AG04450 (cell line): Measurements from ENCODE around the gene HOXD4. TPM values are rescaled to one million over a fixed set of nuclear protein-coding genes. Genes with fewer than 3 reads are reported as not detected.

Experiments
- CTCF ChIA-PET: fragments of 300-600, 350-600 bp; formaldehyde crosslinking; extraction: SDS; loops from one replicate; lab custom pipeline; 2022; ENCODE audit warnings: antibody characterized with exemption, inconsistent platforms; lab: Charles Lee
- POLR2A ChIA-PET: fragments of 350-600 bp; formaldehyde crosslinking; extraction: SDS; loops from one replicate; lab custom pipeline; 2021; ENCODE audit warnings: antibody characterized with exemption, inconsistent platforms; lab: Yijun Ruan, JAX
- DNase-seq: peaks from one replicate; pipeline ENCODE4 v3.0.0-alpha.2; 2011; ENCODE audit warnings: low read depth, low spot score
- H3K27ac ChIP-seq: one replicate; pipeline ENCODE4 v1.5.1; 2012; ENCODE audit warnings: low read depth, low read length, control low read depth
- H3K27me3 ChIP-seq: one replicate; pipeline ENCODE4 v1.6.0; 2012; ENCODE audit warnings: low read length; ENCODE audit not compliant: control insufficient read depth, insufficient read depth
- H3K4me3 ChIP-seq: 2 replicates; pipeline ENCODE4 v1.5.1; 2011; ENCODE audit warnings: mild to moderate bottlenecking, low read depth, low read length, control low read depth
- H3K9me3 ChIP-seq: 2 replicates; pipeline ENCODE4 v1.5.1; 2012; ENCODE audit warnings: low read length; ENCODE audit not compliant: control insufficient read depth, insufficient read depth
- CTCF ChIP-seq: IDR thresholded peaks from 2 replicates; pipeline ENCODE4 v1.5.1; 2011; ENCODE audit warnings: low read depth, low read length, control low read depth, inconsistent platforms
- polyA plus RNA-seq: library from polyadenylated mRNA; depleted of rRNA; stranded (reverse); fragments of >200 nt; gene quantifications from 2 replicates; pipeline ENCODE4 v1.2.3, GENCODE V29; 2011

Gene HOXD4
- polyA plus RNA-seq, 1 experiment, result not detected

DNA sequence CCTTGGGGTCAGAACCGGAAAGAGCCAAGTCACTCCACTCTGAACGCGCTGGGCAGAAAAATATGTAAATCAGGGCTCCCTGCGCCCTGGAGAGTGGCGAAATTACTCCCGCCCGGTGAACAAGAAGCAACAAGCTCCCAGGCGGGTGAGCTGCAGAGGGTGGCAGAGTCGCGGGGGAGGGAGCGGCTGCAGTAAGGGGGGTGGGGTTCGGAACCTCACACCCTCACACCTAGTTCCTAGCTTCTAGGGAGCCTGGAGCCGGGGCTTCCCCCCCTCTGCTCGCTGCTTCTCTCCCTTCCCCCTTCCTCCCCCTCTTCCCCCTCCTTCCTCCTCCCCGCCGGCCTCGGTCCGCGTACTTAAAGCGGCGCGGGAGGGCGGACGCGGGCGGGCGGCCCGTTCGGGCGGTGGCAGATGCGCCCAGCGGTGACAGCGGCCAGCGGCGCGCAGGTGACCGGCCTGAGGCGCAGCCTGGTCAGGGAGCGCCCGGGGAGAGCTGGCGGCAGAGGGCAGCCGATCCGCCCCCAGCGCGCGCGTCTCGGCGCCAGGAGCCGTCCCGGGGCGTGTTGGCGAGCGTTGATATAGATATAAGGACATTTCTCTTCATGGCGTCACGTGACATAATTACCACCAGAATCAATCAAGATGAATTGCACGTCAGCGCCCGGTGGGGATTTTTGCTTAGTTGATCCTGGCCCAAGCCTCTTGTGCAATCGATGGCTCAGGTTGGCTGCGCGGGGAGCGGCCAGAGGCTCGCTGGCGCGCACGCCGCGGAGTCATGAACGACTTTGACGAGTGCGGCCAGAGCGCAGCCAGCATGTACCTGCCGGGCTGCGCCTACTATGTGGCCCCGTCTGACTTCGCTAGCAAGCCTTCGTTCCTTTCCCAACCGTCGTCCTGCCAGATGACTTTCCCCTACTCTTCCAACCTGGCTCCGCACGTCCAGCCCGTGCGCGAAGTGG is 44.5 kb upstream of the HOXD4 start, which contains the start of gene HOXD11:
TSS of gene HOXD11 (plus strand) at position 700 of the 959 bp plus-strand sequence. CDS start at position 776, 76 bp downstream.
- DNase-seq, result no peak
- TF ChIP-seq CTCF, result no peak
- no peak within 1 kb of the TSS for H3K4me3 ChIP-seq
- ChIA-PET POLR2A (interaction anchor here (0.6 kb wide), 1 partner anchor 736 kb away, joined by 3 read pairs; no protein-coding TSS in a partner anchor), CTCF (no interaction called here)
- no peak within 1 kb of the TSS for H3K27ac ChIP-seq
- peaks cover 6% of the 10 kb centered on the region; the same call in 1 of the 2 replicates for H3K9me3 ChIP-seq
- peaks cover 86% of the 10 kb centered on the region for H3K27me3 ChIP-seq

DNA sequence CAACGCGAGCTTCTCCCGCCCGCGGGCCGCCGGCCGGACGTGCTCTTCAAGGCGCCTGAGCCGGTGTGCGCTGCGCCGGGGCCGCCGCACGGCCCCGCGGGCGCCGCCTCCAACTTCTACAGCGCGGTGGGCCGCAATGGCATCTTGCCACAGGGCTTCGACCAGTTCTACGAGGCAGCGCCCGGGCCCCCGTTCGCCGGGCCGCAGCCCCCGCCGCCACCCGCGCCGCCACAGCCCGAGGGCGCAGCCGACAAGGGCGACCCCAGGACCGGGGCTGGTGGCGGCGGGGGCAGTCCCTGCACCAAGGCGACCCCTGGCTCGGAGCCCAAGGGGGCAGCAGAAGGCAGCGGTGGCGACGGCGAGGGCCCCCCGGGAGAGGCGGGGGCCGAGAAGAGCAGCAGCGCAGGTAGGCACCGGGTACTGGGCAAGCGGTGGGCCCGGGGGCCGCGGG is 43.6 kb upstream of the HOXD4 start:
- Histone ChIP-seq H3K9me3 (peaks cover 11% of the 10 kb centered on the region; the same call in 1 of the 2 replicates), H3K27me3 (peaks cover 86% of the 10 kb centered on the region)
- DNase-seq, result no peak

GRCh38 chr2:176109192-176109901 is 42.0 kb upstream of the HOXD4 start:
- no peak for DNase-seq
- Histone ChIP-seq H3K4me3 (no peak overlapping the region), H3K27ac (no peak overlapping the region), H3K27me3 (peaks cover 89% of the 10 kb centered on the region), H3K9me3 (peaks cover 13% of the 10 kb centered on the region; the same call in 1 of the 2 replicates)
- ChIA-PET POLR2A (no interaction called here), CTCF (interaction anchor here (0.5 to 1.7 kb wide), 3 partner anchors 543 to 1660 kb away, joined by 4 to 5 read pairs (median 5); no protein-coding TSS in a partner anchor)
- no peak for TF ChIP-seq CTCF

More for the DNA sequence above, 43.6 kb upstream of the HOXD4 start:
- ChIA-PET CTCF (no interaction called here), POLR2A (interaction anchor here (0.6 kb wide), 1 partner anchor 735 kb away, joined by 3 read pairs; no protein-coding TSS in a partner anchor)
- TF ChIP-seq CTCF, result no peak
- Histone ChIP-seq H3K4me3 (no peak overlapping the region), H3K27ac (no peak overlapping the region)

GRCh38 chr2:176109946-176110345 is 41.4 kb upstream of the HOXD4 start:
- Histone ChIP-seq H3K9me3 (peaks cover 13% of the 10 kb centered on the region; the same call in 1 of the 2 replicates), H3K27me3 (peaks cover 89% of the 10 kb centered on the region), H3K27ac (no peak overlapping the region), H3K4me3 (no peak overlapping the region)
- ChIA-PET POLR2A (no interaction called here), CTCF (interaction anchor here (0.5 to 1.9 kb wide), 8 partner anchors 11 to 1659 kb away, joined by 3 to 8 read pairs (median 4); no protein-coding TSS in a partner anchor)
- no peak for DNase-seq
- TF ChIP-seq CTCF, result no peak
